SK-N-SH treated with all-trans-retinoic acid at 6 μM for 48 hours (cell line): ENCODE measurements around the gene DCUN1D2.

Source experiments
- ATAC-seq: fragments of 200-7000 bp; cut with Tn5 transposase; 3 replicates; pipeline ENCODE4 v1.9.1; 2020; ENCODE audit warnings: mild to moderate bottlenecking, moderate library complexity
- ARNTL ChIP-seq: fragments of 450-650 bp; formaldehyde crosslinking; IDR thresholded peaks from 2 replicates; pipeline ENCODE4 v1.5.0; 2020; ENCODE audit warnings: low read depth, mild to moderate bottlenecking, moderate library complexity, borderline replicate concordance
- BACH2 ChIP-seq: fragments of 250-450 bp; sonication (Bioruptor Pico); IDR thresholded peaks from 2 replicates; pipeline ENCODE4 v1.9.0; 2021; ENCODE audit warnings: mild to moderate bottlenecking, borderline replicate concordance
- CSDC2 ChIP-seq: fragments of 250-450 bp; sonication (Bioruptor Pico); IDR thresholded peaks from 2 replicates; pipeline ENCODE4 v1.5.0; 2020; ENCODE audit warnings: mild to moderate bottlenecking, moderate library complexity
- ESRRG ChIP-seq: fragments of 250-450 bp; sonication (Bioruptor Pico); IDR thresholded peaks from 2 replicates; pipeline ENCODE4 v1.6.1; 2021; ENCODE audit warnings: mild to moderate bottlenecking
- GLIS3 ChIP-seq: fragments of 250-450 bp; sonication (Bioruptor Pico); IDR thresholded peaks from 2 replicates; pipeline ENCODE4 v1.5.0; 2020; ENCODE audit warnings: mild to moderate bottlenecking, moderate library complexity
- ISL1 ChIP-seq: fragments of 250-450 bp; sonication (Bioruptor Pico); IDR thresholded peaks from 2 replicates; pipeline ENCODE4 v2.1.2; 2022; ENCODE audit warnings: mild to moderate bottlenecking, moderate library complexity
- OSR1 ChIP-seq: fragments of 250-450 bp; sonication (Bioruptor Pico); IDR thresholded peaks from 2 replicates; pipeline ENCODE4 v1.8.0; 2022; ENCODE audit warnings: moderate library complexity, mild to moderate bottlenecking, inconsistent platforms
- PPARA ChIP-seq: fragments of 250-450 bp; sonication (Bioruptor Pico); IDR thresholded peaks from 2 replicates; pipeline ENCODE4 v1.5.0; 2020; ENCODE audit warnings: mild to moderate bottlenecking, borderline replicate concordance
- RARB ChIP-seq: fragments of 250-450 bp; sonication (Bioruptor Pico); IDR thresholded peaks from 2 replicates; pipeline ENCODE4 v1.8.0; 2021; ENCODE audit warnings: mild to moderate bottlenecking, moderate library complexity
- SNAI2 ChIP-seq: fragments of 250-450 bp; sonication (Bioruptor Pico); IDR thresholded peaks from 2 replicates; pipeline ENCODE4 v1.5.0; 2020; ENCODE audit warnings: mild to moderate bottlenecking, moderate library complexity
- TCF4 ChIP-seq: fragments of 250-450 bp; sonication (Bioruptor Pico); IDR thresholded peaks from 2 replicates; pipeline ENCODE4 v1.8.0; 2021; ENCODE audit warnings: mild to moderate bottlenecking, moderate library complexity, borderline replicate concordance
- TOX ChIP-seq: fragments of 250-450 bp; sonication (Bioruptor Pico); IDR thresholded peaks from 2 replicates; pipeline ENCODE4 v1.8.0; 2021; ENCODE audit warnings: mild to moderate bottlenecking, moderate library complexity, borderline replicate concordance
- ZC3H10 ChIP-seq: fragments of 250-450 bp; sonication (Bioruptor Pico); IDR thresholded peaks from 2 replicates; pipeline ENCODE4 v1.5.1; 2021; ENCODE audit warnings: mild to moderate bottlenecking, moderate library complexity
- ZFP3 ChIP-seq: fragments of 250-450 bp; sonication (Bioruptor Pico); IDR thresholded peaks from 2 replicates; pipeline ENCODE4 v1.5.0; 2020; ENCODE audit warnings: mild to moderate bottlenecking, moderate library complexity
- ZFP30 ChIP-seq: fragments of 450-650 bp; formaldehyde crosslinking; IDR thresholded peaks from 2 replicates; pipeline ENCODE4 v1.5.0; 2022; ENCODE audit warnings: mild to moderate bottlenecking, moderate library complexity
- ZNF565 ChIP-seq: fragments of 450-650 bp; formaldehyde crosslinking; conservative IDR thresholded peaks from 2 replicates; pipeline ENCODE4 v1.5.0; 2020; ENCODE audit warnings: low read depth, mild to moderate bottlenecking, moderate library complexity
- ZNF70 ChIP-seq: fragments of 450-650 bp; formaldehyde crosslinking; IDR thresholded peaks from 2 replicates; pipeline ENCODE4 v1.5.0; 2020; ENCODE audit warnings: mild to moderate bottlenecking, moderate library complexity
- ZNF8 ChIP-seq: fragments of 450-650 bp; formaldehyde crosslinking; IDR thresholded peaks from 2 replicates; pipeline ENCODE4 v1.5.0; 2020; ENCODE audit warnings: mild to moderate bottlenecking, moderate library complexity
- TF ChIP-seq, protein P1 (sequence below): fragments of 250-450 bp; sonication (Bioruptor Pico); IDR thresholded peaks from 2 replicates; pipeline ENCODE4 v1.5.0; 2020; ENCODE audit warnings: mild to moderate bottlenecking, moderate library complexity
- TF ChIP-seq, protein P2 (sequence below): fragments of 250-450 bp; sonication (Bioruptor Pico); IDR thresholded peaks from 2 replicates; pipeline ENCODE4 v1.8.0; 2020; ENCODE audit warnings: mild to moderate bottlenecking, moderate library complexity, borderline replicate concordance
- TF ChIP-seq, protein P3 (sequence below): fragments of 250-450 bp; sonication (Bioruptor Pico); IDR thresholded peaks from 2 replicates; pipeline ENCODE4 v1.5.1; 2021; ENCODE audit warnings: mild to moderate bottlenecking, moderate library complexity
- TF ChIP-seq, protein P4 (sequence below): fragments of 250-450 bp; sonication (Bioruptor Pico); IDR thresholded peaks from 2 replicates; pipeline ENCODE4 v1.5.1; 2020; ENCODE audit warnings: low read depth, mild to moderate bottlenecking, moderate library complexity

DCUN1D2 gene

DNA sequence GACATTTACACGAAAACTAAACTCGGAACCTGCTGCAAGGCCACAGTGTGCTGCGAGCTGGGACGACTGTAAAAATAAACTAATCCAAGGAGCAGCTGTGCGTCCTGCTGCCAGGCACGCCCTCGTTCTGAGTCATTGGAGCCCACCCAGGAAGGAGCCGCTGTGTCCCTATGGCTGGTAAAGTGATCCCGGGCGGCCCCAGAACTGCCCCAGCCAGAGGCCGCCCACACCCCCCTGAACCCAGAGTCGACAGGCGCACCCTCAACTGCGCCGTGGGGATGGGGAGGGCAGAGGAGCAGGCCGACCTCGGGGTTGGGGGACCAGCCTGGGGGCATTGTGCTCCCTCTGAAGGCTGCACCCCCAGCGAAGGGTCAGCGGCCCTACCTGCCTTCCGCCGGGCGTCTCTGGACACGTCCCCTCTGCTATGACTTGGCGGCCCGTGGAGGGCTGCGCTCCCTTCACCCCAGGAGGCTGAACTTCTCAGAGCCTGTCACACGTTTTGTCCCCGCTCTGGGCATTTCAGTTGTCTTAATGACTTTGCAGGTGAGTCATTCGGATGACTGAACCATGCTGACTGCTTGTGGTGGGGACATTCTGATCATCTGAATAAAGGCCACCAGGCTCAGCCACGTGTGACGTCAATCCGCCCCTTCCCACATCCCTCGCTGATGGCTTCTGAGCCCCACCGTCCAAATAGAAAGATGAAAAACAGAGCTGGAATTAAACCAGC is 79.9 kb downstream of the DCUN1D2 start:
- peak; percentile 23 for ATAC-seq

DNA sequence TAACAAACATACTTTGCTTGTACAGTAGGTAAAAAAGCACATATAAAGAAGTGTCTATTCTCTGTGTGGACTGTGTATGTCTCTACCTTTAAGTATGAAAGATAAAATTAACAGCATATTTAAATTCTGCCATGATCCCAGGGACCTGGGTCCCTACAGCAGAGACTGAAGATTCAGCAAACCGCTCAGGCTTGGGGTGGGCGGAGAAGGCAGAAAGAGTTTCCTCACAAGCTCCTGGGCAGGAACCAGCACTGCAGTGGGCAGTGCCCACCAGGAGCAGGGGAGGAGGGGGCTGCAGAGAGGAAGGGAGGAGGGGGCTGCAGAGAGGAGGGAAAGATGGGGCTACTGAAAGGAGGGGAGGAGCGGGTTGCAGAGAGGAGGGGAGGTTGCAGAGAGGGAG is 81.9 kb downstream of the DCUN1D2 start:
- ATAC-seq = no peak
- TF ChIP-seq ZC3H10 (CRISPR knock-in tag) (no peak), ZFP3 (no peak), ARNTL (no peak), ESRRG (CRISPR knock-in tag) (no peak), ZNF70 (CRISPR knock-in tag) (no peak), SNAI2 (CRISPR knock-in tag) (no peak), CSDC2 (CRISPR knock-in tag) (no peak), PPARA (CRISPR knock-in tag) (no peak), ZFP30 (CRISPR knock-in tag) (no peak), ISL1 (no peak), TOX (CRISPR knock-in tag) (no peak), RARB (CRISPR knock-in tag) (no peak), ZNF565 (CRISPR knock-in tag) (no peak), BACH2 (CRISPR knock-in tag) (no peak), ZNF8 (CRISPR knock-in tag) (no peak), OSR1 (no peak), GLIS3 (CRISPR knock-in tag) (no peak)
- TF ChIP-seq, protein P1, sequence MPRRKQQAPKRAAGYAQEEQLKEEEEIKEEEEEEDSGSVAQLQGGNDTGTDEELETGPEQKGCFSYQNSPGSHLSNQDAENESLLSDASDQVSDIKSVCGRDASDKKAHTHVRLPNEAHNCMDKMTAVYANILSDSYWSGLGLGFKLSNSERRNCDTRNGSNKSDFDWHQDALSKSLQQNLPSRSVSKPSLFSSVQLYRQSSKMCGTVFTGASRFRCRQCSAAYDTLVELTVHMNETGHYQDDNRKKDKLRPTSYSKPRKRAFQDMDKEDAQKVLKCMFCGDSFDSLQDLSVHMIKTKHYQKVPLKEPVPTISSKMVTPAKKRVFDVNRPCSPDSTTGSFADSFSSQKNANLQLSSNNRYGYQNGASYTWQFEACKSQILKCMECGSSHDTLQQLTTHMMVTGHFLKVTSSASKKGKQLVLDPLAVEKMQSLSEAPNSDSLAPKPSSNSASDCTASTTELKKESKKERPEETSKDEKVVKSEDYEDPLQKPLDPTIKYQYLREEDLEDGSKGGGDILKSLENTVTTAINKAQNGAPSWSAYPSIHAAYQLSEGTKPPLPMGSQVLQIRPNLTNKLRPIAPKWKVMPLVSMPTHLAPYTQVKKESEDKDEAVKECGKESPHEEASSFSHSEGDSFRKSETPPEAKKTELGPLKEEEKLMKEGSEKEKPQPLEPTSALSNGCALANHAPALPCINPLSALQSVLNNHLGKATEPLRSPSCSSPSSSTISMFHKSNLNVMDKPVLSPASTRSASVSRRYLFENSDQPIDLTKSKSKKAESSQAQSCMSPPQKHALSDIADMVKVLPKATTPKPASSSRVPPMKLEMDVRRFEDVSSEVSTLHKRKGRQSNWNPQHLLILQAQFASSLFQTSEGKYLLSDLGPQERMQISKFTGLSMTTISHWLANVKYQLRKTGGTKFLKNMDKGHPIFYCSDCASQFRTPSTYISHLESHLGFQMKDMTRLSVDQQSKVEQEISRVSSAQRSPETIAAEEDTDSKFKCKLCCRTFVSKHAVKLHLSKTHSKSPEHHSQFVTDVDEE = no peak
- TF ChIP-seq, protein P2, sequence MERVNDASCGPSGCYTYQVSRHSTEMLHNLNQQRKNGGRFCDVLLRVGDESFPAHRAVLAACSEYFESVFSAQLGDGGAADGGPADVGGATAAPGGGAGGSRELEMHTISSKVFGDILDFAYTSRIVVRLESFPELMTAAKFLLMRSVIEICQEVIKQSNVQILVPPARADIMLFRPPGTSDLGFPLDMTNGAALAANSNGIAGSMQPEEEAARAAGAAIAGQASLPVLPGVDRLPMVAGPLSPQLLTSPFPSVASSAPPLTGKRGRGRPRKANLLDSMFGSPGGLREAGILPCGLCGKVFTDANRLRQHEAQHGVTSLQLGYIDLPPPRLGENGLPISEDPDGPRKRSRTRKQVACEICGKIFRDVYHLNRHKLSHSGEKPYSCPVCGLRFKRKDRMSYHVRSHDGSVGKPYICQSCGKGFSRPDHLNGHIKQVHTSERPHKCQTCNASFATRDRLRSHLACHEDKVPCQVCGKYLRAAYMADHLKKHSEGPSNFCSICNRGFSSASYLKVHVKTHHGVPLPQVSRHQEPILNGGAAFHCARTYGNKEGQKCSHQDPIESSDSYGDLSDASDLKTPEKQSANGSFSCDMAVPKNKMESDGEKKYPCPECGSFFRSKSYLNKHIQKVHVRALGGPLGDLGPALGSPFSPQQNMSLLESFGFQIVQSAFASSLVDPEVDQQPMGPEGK = no peak
- TF ChIP-seq, protein P3, sequence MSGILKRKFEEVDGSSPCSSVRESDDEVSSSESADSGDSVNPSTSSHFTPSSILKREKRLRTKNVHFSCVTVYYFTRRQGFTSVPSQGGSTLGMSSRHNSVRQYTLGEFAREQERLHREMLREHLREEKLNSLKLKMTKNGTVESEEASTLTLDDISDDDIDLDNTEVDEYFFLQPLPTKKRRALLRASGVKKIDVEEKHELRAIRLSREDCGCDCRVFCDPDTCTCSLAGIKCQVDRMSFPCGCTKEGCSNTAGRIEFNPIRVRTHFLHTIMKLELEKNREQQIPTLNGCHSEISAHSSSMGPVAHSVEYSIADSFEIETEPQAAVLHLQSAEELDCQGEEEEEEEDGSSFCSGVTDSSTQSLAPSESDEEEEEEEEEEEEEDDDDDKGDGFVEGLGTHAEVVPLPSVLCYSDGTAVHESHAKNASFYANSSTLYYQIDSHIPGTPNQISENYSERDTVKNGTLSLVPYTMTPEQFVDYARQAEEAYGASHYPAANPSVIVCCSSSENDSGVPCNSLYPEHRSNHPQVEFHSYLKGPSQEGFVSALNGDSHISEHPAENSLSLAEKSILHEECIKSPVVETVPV (CRISPR knock-in tag) = no peak

More for the DNA sequence above, 79.9 kb downstream of the DCUN1D2 start:
- no peak for TF ChIP-seq ISL1
- no peak for TF ChIP-seq ZFP3
- TF ChIP-seq, protein P4, sequence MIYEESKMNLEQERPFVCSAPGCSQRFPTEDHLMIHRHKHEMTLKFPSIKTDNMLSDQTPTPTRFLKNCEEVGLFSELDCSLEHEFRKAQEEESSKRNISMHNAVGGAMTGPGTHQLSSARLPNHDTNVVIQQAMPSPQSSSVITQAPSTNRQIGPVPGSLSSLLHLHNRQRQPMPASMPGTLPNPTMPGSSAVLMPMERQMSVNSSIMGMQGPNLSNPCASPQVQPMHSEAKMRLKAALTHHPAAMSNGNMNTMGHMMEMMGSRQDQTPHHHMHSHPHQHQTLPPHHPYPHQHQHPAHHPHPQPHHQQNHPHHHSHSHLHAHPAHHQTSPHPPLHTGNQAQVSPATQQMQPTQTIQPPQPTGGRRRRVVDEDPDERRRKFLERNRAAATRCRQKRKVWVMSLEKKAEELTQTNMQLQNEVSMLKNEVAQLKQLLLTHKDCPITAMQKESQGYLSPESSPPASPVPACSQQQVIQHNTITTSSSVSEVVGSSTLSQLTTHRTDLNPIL (CRISPR knock-in tag) = no peak
- no peak for TF ChIP-seq ESRRG (CRISPR knock-in tag)
- no peak for TF ChIP-seq TCF4 (CRISPR knock-in tag)
- TF ChIP-seq OSR1 = no peak
- TF ChIP-seq, protein P2 = no peak
- TF ChIP-seq, protein P3 (CRISPR knock-in tag) = no peak
- no peak for TF ChIP-seq ZNF70 (CRISPR knock-in tag)
- TF ChIP-seq CSDC2 (CRISPR knock-in tag) = no peak
- no peak for TF ChIP-seq ZFP30 (CRISPR knock-in tag)
